ENCODE measurements around the gene GNGT1. TPM values are rescaled to one million over a fixed set of nuclear protein-coding genes. Genes with fewer than 3 reads are reported as not detected.

Gene GNGT1
- total and polyA plus RNA-seq, 2 donors (not counting 3 experiments of a cell fraction or from before 2014, with no cell fraction given) = not detected

- dilution Hi-C loops (cut with MboI; ENCODE audit: extremely low pct_ligation_motif_present, low sequenced_read_pairs) = no loop called here
- peaks cover 10 to 17% of the 10 kb centered on the region in 2 experiments for H3K27me3 ChIP-seq (ENCODE audit: control insufficient read depth in 2 of 2, insufficient read depth in 2 of 2, low read length in 2 of 2)
- no peaks in the 10 kb centered on the region for H3K79me2 ChIP-seq (ENCODE audit: control insufficient read depth, insufficient read depth, low read length)
- H3K36me3 ChIP-seq (ENCODE audit: control insufficient read depth in 2 of 2, extremely low read depth in 1 of 2, insufficient read depth in 2 of 2, low read length in 2 of 2) = no peaks in the 10 kb centered on the region
- DNase-seq (ENCODE audit: low read depth, low spot score) = no peak
- POLR2A ChIA-PET = interaction anchor here (1.0 kb wide), 1 partner anchor 12 kb away, joined by 3 read pairs; no protein-coding TSS in a partner anchor
- H3K9me1 ChIP-seq (replicated peaks; ENCODE audit: control insufficient read depth, extremely low read depth, insufficient read depth, low read length) = no peaks in the 10 kb centered on the region
- no TSS peak for BruUV-seq (replicated peaks)
- CTCF ChIA-PET = no interaction called here
- intact Hi-C loops (cut with micrococcal nuclease) = no loop called here
- TF ChIP-seq POLR2AphosphoS5 (IDR thresholded peaks at IDR 0.05; ENCODE audit: insufficient read depth, low read depth, low read length) = no peak
- TF ChIP-seq MYC (IDR thresholded peaks at IDR 0.05; ENCODE audit: low read depth, low read length) = no peak
- TF ChIP-seq GATA2 (IDR thresholded peaks at IDR 0.05; ENCODE audit: insufficient read depth, insufficient read length, low read depth, low read length) = no peak
- TF ChIP-seq JUN (IDR thresholded peaks at IDR 0.05; ENCODE audit: borderline replicate concordance, insufficient read depth, insufficient read length, low read depth) = no peak
- TF ChIP-seq, protein P1, sequence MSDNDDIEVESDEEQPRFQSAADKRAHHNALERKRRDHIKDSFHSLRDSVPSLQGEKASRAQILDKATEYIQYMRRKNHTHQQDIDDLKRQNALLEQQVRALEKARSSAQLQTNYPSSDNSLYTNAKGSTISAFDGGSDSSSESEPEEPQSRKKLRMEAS (IDR thresholded peaks at IDR 0.05; ENCODE audit: insufficient read depth, insufficient read length) = no peak
- TF ChIP-seq POLR2A (IDR thresholded peaks at IDR 0.05; ENCODE audit: low read depth, low read length) = no peak
- no peak for TF ChIP-seq FOS (IDR thresholded peaks at IDR 0.05; ENCODE audit: borderline replicate concordance, insufficient read depth, low read length)
- TF ChIP-seq EZH2 (IDR thresholded peaks at IDR 0.05; ENCODE audit: borderline replicate concordance, low read depth, low read length, severe bottlenecking) = no peak
- TF ChIP-seq, protein P2, sequence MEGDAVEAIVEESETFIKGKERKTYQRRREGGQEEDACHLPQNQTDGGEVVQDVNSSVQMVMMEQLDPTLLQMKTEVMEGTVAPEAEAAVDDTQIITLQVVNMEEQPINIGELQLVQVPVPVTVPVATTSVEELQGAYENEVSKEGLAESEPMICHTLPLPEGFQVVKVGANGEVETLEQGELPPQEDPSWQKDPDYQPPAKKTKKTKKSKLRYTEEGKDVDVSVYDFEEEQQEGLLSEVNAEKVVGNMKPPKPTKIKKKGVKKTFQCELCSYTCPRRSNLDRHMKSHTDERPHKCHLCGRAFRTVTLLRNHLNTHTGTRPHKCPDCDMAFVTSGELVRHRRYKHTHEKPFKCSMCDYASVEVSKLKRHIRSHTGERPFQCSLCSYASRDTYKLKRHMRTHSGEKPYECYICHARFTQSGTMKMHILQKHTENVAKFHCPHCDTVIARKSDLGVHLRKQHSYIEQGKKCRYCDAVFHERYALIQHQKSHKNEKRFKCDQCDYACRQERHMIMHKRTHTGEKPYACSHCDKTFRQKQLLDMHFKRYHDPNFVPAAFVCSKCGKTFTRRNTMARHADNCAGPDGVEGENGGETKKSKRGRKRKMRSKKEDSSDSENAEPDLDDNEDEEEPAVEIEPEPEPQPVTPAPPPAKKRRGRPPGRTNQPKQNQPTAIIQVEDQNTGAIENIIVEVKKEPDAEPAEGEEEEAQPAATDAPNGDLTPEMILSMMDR (IDR thresholded peaks at IDR 0.05; ENCODE audit: extremely low read depth in 1 of 2, insufficient read depth in 1 of 2, low read depth in 1 of 2, low read length in 2 of 2) = no peak
- no peak overlapping the region for H3K4me3 ChIP-seq (replicated peaks in 1 of 3; ENCODE audit: insufficient read depth in 1 of 3, low read depth in 1 of 3, low read length in 3 of 3)
- no peak for FAIRE-seq
- no peaks in the 10 kb centered on the region for H3K9me3 ChIP-seq (replicated peaks; ENCODE audit: control insufficient read depth, insufficient read depth, low read length)
- H4K20me1 ChIP-seq (replicated peaks; ENCODE audit: control insufficient read depth, extremely low read depth, insufficient read depth, low read length) = no peaks in the 10 kb centered on the region
- no peak overlapping the region for H3K27ac ChIP-seq (ENCODE audit: insufficient read depth, low read depth, low read length)
- no peak overlapping the region for H2AFZ ChIP-seq (ENCODE audit: low read depth, low read length)
- H3K4me2 ChIP-seq (ENCODE audit: insufficient read depth, low read length) = no peak overlapping the region
- H3K9ac ChIP-seq (replicated peaks; ENCODE audit: extremely low read depth, insufficient read depth, low read length) = no peak overlapping the region
- H3K4me1 ChIP-seq (ENCODE audit: control insufficient read depth, extremely low read depth, insufficient read depth, low read length) = peaks cover 10% of the 10 kb centered on the region
Measured at GRCh38 chr7:93897680-93898079, 8.7 kb upstream of the GNGT1 start.

All from endothelial cell of umbilical vein (primary cell).